ENCODE data around the gene TRIM59. TPM values are rescaled to one million over a fixed set of nuclear protein-coding genes. Genes with fewer than 3 reads are reported as not detected.
A peak's percentile ranks its signal among the peaks of the same experiment; 100 is the strongest.

The TRIM59 gene
- total and polyA plus RNA-seq, 9 of the 15 experiments (the other 6 are each of a cell fraction or from before 2014, with no cell fraction given), result 16.8 to 101 (median 34.8) TPM

- TF ChIP-seq SRSF1 (IDR thresholded peaks at IDR 0.05; ENCODE audit: low read depth, low read length), result no peak
- peak; percentile 82 for TF ChIP-seq BRD9 (IDR thresholded peaks at IDR 0.05; ENCODE audit: low read depth, partially characterized antibody)
- TF ChIP-seq, protein P1, sequence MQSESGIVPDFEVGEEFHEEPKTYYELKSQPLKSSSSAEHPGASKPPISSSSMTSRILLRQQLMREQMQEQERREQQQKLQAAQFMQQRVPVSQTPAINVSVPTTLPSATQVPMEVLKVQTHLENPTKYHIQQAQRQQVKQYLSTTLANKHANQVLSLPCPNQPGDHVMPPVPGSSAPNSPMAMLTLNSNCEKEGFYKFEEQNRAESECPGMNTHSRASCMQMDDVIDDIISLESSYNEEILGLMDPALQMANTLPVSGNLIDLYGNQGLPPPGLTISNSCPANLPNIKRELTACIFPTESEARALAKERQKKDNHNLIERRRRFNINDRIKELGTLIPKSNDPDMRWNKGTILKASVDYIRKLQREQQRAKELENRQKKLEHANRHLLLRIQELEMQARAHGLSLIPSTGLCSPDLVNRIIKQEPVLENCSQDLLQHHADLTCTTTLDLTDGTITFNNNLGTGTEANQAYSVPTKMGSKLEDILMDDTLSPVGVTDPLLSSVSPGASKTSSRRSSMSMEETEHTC (IDR thresholded peaks at IDR 0.05), result no peak
- TF ChIP-seq, protein P2, sequence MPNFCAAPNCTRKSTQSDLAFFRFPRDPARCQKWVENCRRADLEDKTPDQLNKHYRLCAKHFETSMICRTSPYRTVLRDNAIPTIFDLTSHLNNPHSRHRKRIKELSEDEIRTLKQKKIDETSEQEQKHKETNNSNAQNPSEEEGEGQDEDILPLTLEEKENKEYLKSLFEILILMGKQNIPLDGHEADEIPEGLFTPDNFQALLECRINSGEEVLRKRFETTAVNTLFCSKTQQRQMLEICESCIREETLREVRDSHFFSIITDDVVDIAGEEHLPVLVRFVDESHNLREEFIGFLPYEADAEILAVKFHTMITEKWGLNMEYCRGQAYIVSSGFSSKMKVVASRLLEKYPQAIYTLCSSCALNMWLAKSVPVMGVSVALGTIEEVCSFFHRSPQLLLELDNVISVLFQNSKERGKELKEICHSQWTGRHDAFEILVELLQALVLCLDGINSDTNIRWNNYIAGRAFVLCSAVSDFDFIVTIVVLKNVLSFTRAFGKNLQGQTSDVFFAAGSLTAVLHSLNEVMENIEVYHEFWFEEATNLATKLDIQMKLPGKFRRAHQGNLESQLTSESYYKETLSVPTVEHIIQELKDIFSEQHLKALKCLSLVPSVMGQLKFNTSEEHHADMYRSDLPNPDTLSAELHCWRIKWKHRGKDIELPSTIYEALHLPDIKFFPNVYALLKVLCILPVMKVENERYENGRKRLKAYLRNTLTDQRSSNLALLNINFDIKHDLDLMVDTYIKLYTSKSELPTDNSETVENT (CRISPR knock-in tag; IDR thresholded peaks at IDR 0.05), result peak; percentile 42; the same call in 1 of the 2 replicates
- no peak for TF ChIP-seq ZNF316 (IDR thresholded peaks at IDR 0.05)
- TF ChIP-seq TBP (optimal IDR thresholded peaks at IDR 0.05; ENCODE audit: low read depth, low read length), result peak; percentile 94
- TF ChIP-seq TAF9B (IDR thresholded peaks at IDR 0.05; ENCODE audit: partially characterized antibody), result peak; percentile 74
- TF ChIP-seq CHD1 (IDR thresholded peaks at IDR 0.05; ENCODE audit: low read length), result peak; percentile 92
- TF ChIP-seq, protein P3, sequence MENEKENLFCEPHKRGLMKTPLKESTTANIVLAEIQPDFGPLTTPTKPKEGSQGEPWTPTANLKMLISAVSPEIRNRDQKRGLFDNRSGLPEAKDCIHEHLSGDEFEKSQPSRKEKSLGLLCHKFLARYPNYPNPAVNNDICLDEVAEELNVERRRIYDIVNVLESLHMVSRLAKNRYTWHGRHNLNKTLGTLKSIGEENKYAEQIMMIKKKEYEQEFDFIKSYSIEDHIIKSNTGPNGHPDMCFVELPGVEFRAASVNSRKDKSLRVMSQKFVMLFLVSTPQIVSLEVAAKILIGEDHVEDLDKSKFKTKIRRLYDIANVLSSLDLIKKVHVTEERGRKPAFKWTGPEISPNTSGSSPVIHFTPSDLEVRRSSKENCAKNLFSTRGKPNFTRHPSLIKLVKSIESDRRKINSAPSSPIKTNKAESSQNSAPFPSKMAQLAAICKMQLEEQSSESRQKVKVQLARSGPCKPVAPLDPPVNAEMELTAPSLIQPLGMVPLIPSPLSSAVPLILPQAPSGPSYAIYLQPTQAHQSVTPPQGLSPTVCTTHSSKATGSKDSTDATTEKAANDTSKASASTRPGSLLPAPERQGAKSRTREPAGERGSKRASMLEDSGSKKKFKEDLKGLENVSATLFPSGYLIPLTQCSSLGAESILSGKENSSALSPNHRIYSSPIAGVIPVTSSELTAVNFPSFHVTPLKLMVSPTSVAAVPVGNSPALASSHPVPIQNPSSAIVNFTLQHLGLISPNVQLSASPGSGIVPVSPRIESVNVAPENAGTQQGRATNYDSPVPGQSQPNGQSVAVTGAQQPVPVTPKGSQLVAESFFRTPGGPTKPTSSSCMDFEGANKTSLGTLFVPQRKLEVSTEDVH (IDR thresholded peaks at IDR 0.05; ENCODE audit: low read depth, partially characterized antibody), result peak; percentile 27
- peak; percentile 80 for TF ChIP-seq ZNF143 (CRISPR knock-in tag; IDR thresholded peaks at IDR 0.05)
- TF ChIP-seq SMAD1 (IDR thresholded peaks at IDR 0.05; ENCODE audit: low read depth, low read length, partially characterized antibody), result peak; percentile 80
- no peak for TF ChIP-seq ZNF274 (IDR thresholded peaks at IDR 0.05; ENCODE audit: borderline replicate concordance, low read depth, low read length)
- 0 out of 2 replicates have a peak, but pooled peaks have one; percentile 31 for TF ChIP-seq LEF1 (IDR thresholded peaks at IDR 0.05)
- TF ChIP-seq, protein P4, sequence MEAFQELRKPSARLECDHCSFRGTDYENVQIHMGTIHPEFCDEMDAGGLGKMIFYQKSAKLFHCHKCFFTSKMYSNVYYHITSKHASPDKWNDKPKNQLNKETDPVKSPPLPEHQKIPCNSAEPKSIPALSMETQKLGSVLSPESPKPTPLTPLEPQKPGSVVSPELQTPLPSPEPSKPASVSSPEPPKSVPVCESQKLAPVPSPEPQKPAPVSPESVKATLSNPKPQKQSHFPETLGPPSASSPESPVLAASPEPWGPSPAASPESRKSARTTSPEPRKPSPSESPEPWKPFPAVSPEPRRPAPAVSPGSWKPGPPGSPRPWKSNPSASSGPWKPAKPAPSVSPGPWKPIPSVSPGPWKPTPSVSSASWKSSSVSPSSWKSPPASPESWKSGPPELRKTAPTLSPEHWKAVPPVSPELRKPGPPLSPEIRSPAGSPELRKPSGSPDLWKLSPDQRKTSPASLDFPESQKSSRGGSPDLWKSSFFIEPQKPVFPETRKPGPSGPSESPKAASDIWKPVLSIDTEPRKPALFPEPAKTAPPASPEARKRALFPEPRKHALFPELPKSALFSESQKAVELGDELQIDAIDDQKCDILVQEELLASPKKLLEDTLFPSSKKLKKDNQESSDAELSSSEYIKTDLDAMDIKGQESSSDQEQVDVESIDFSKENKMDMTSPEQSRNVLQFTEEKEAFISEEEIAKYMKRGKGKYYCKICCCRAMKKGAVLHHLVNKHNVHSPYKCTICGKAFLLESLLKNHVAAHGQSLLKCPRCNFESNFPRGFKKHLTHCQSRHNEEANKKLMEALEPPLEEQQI (IDR thresholded peaks at IDR 0.05), result peak; percentile 87
- TF ChIP-seq POLR2B (IDR thresholded peaks at IDR 0.05; ENCODE audit: low read depth, partially characterized antibody), result peak; percentile 88
- no peak for TF ChIP-seq DIDO1 (tag; IDR thresholded peaks at IDR 0.05; ENCODE audit: low read depth)
- TF ChIP-seq ETS2 (tag; IDR thresholded peaks at IDR 0.05; ENCODE audit: borderline replicate concordance, poor library complexity, severe bottlenecking), result no peak
- peak; percentile 97 for TF ChIP-seq CC2D1A (IDR thresholded peaks at IDR 0.05)
Observed at GRCh38 chr3:160399125-160400029, 50.2 kb downstream of the TRIM59 start, which contains the start of the genes IFT80 and SMC4 (continued).
